GM19463 (cell line): ENCODE data around the gene EDC3.
"Not testable (repeated sequence)": the region's sequence is repeated elsewhere in the genome, so short reads cannot be mapped to it uniquely, and the experiment has no call there.

Experiments
- ATAC-seq: cut with Tn5 transposase; IDR thresholded peaks from one replicate; pipeline ENCODE4 v1.9.1; 2021; ENCODE audit warnings: mild to moderate bottlenecking, moderate library complexity; ENCODE audit not compliant: unreplicated experiment

The EDC3 gene

GRCh38 chr15:74653426-74654102 is 42.3 kb downstream of the EDC3 start:
- no peak for ATAC-seq

GRCh38 chr15:74651242-74651741 is 44.5 kb downstream of the EDC3 start:
- no peak for ATAC-seq

- ATAC-seq: no peak
Observed at GRCh38 chr15:74648051-74648842, 47.6 kb downstream of the EDC3 start.

- no peak for ATAC-seq
Observed at GRCh38 chr15:74646480-74646879, 49.3 kb downstream of the EDC3 start.

- no peak for ATAC-seq
Observed at GRCh38 chr15:74643665-74644204, 52.1 kb downstream of the EDC3 start.

- no peak for ATAC-seq
Observed at GRCh38 chr15:74642734-74643664, 52.8 kb downstream of the EDC3 start.

- ATAC-seq: no peak
Observed at GRCh38 chr15:74642348-74642733, 53.5 kb downstream of the EDC3 start.

GRCh38 chr15:74641151-74641550 is 54.7 kb downstream of the EDC3 start:
- no peak for ATAC-seq

- ATAC-seq: no peak
Observed at GRCh38 chr15:74636984-74637383, 58.8 kb downstream of the EDC3 start.

GRCh38 chr15:74635228-74635627 is 60.6 kb downstream of the EDC3 start:
- peak; percentile 53 for ATAC-seq

GRCh38 chr15:74633781-74634180 is 62.0 kb downstream of the EDC3 start:
- ATAC-seq: no peak

GRCh38 chr15:74632601-74633000 is 63.2 kb downstream of the EDC3 start:
- ATAC-seq: no peak

- no peak for ATAC-seq
Observed at GRCh38 chr15:74631935-74632560, 63.8 kb downstream of the EDC3 start.

- no peak for ATAC-seq
Observed at GRCh38 chr15:74631408-74631807, 64.4 kb downstream of the EDC3 start.

- no peak for ATAC-seq
Observed at GRCh38 chr15:74631087-74631385, 64.8 kb downstream of the EDC3 start.

- ATAC-seq: no peak
Observed at GRCh38 chr15:74630284-74631086, 65.3 kb downstream of the EDC3 start.

- ATAC-seq: not testable (repeated sequence)
Observed at GRCh38 chr15:74629696-74630095, 66.1 kb downstream of the EDC3 start.

- ATAC-seq: no peak
Observed at GRCh38 chr15:74628949-74629348, 66.9 kb downstream of the EDC3 start.

GRCh38 chr15:74628199-74628598 is 67.6 kb downstream of the EDC3 start:
- no peak for ATAC-seq

GRCh38 chr15:74627766-74628165 is 68.1 kb downstream of the EDC3 start:
- no peak for ATAC-seq
